ENCODE results near the gene CFAP221.

GRCh38 chr2:119553687-119554344, 9.6 kb downstream of the CFAP221 start:
- TF ChIP-seq FOS (IDR thresholded peaks at IDR 0.05; ENCODE audit: borderline replicate concordance, extremely low read depth, insufficient read length) = no peak
- TF ChIP-seq, protein P1, sequence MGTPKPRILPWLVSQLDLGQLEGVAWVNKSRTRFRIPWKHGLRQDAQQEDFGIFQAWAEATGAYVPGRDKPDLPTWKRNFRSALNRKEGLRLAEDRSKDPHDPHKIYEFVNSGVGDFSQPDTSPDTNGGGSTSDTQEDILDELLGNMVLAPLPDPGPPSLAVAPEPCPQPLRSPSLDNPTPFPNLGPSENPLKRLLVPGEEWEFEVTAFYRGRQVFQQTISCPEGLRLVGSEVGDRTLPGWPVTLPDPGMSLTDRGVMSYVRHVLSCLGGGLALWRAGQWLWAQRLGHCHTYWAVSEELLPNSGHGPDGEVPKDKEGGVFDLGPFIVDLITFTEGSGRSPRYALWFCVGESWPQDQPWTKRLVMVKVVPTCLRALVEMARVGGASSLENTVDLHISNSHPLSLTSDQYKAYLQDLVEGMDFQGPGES (IDR thresholded peaks at IDR 0.05) = no peak
- TF ChIP-seq RCOR1 (conservative IDR thresholded peaks at IDR 0.05; ENCODE audit: low read depth, low read length) = no peak
